GM12891 (cell line): ENCODE data around the gene MTPN.

Experiments used
- POLR2A ChIP-seq: IDR thresholded peaks from 2 replicates; pipeline ENCODE4 v1.6.1; 2011; ENCODE audit warnings: low read depth, low read length, control low read depth
- POLR2AphosphoS5 ChIP-seq: IDR thresholded peaks from 2 replicates; pipeline ENCODE4 v1.6.1; 2011; ENCODE audit warnings: low read depth, low read length, control low read depth
- TAF1 ChIP-seq: IDR thresholded peaks from 2 replicates; pipeline ENCODE4 v1.6.1; 2011; ENCODE audit warnings: low read depth, low read length, control low read depth

DNA sequence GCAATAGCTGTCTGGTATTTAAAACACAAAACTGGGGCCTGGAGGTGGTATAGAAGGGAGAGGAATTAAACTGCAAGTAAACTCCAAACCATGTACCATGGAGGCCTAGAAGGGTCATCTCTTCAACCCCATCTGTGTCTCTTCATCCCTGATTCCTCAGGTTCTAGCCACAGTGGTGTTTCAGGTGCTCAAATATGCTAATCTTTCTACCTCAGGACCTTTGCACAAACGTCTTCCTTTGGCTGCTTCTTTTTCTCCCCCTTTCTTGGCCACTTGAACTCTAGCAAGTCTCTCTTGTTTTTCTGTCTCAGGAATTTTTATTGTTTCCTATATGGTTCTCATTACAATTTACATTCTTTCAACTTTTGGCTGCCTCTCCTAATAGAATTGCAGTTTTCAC, 25.6 kb upstream of the MTPN start:
- TF ChIP-seq POLR2A (no peak), TAF1 (no peak), POLR2AphosphoS5 (no peak)
